Esophagus squamous epithelium (tissue), 5 donors: ENCODE results near the gene CEBPE. TPM values are rescaled to one million over a fixed set of nuclear protein-coding genes. Genes with fewer than 3 reads are reported as not detected.

Source experiments
- DNase-seq: peaks from one replicate; lab custom pipeline; 2025; lab: John Stamatoyannopoulos, UW
- H3K27ac ChIP-seq, 4 donors: fragments of 200-600 bp; sonication (generic); one replicate each; pipeline ENCODE4 v1.5.1; 2016 to 2019; ENCODE audit warnings: mild to moderate bottlenecking in 1 of 4
- H3K27me3 ChIP-seq, 4 donors: fragments of 200-600 bp; sonication (generic); 1 replicate in 3 of 4; 2 replicates in 1 of 4; pipeline versions ENCODE4 v1.5.1 to v1.6.0; 2017 to 2021; ENCODE audit warnings: antibody characterized with exemption in 1 of 4
- H3K36me3 ChIP-seq, 3 donors: fragments of 200-600 bp; sonication (generic); one replicate each; pipeline ENCODE4 v1.5.1; 2016 to 2019
- H3K4me1 ChIP-seq, 3 donors: fragments of 200-600 bp; sonication (generic); one replicate each; pipeline ENCODE4 v1.5.1; 2017 to 2019
- H3K4me3 ChIP-seq, 4 donors: fragments of 200-600 bp; sonication (generic); 1 replicate in 3 of 4; 2 replicates in 1 of 4; pipeline ENCODE4 v1.5.1; 2016 to 2019; ENCODE audit warnings: mild to moderate bottlenecking in 2 of 4, moderate library complexity in 1 of 4
- H3K9me3 ChIP-seq, 3 donors: fragments of 200-600 bp; sonication (generic); one replicate each; pipeline ENCODE4 v1.5.1; 2016 to 2019
- CTCF ChIP-seq, 6 experiments: fragments of 450-650 bp in 4 of 6; fragments of 200-600 bp in 2 of 6; sonication (generic) in 2 of 6; IDR thresholded peaks; one replicate each; pipeline ENCODE4 v1.5.1; 2016 to 2019; ENCODE audit warnings: antibody characterized with exemption in 6 of 6, mild to moderate bottlenecking in 4 of 6, moderate library complexity in 4 of 6
- POLR2A ChIP-seq, 4 donors: fragments of 450-650 bp; IDR thresholded peaks; one replicate each; pipeline ENCODE4 v1.6.1; 2017; ENCODE audit warnings: antibody characterized with exemption in 4 of 4, mild to moderate bottlenecking in 4 of 4, moderate library complexity in 3 of 4
- WGBS, 2 donors: methylation state at CpG; one replicate each; pipeline ENCODE4 v1.1.5; 2018; 5-methylcytosine and 5-hydroxymethylcytosine counted together
- intact Hi-C: fragments of 100-400 bp; cut with DNase I; formaldehyde crosslinking; loops from one replicate; pipeline ENCODE4 v1.15.0; 2022
- total RNA-seq, 4 donors: library from RNA; depleted of rRNA; stranded (reverse); fragments of >200 nt; gene quantifications; one replicate each; pipeline ENCODE4 v1.1.0, GENCODE V29; 2016
- donor health status: DM: yes; HTN: yes; CAD: no.

CEBPE gene
- total RNA-seq, 4 donors from 2014 or later, result not detected

DNA sequence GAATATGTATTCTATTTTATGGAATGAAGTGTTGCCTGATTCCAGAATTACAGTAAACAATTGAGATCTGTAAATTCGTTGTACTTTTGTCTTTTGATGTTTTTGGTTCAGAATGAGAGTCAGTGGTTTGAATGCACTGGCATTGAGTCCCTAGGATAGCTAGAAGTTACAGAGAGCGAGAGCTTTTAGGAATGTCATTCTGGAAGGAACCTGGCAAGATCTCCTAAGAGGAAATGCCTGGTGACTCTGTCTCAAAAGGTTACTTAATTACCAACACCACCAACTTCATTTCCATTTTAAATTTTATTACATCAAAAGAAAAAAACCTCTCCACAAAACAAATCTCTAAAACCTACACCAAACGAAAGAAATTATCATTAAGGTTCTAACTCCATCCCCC is 6.0 kb upstream of the CEBPE start:
- H3K36me3 ChIP-seq, result peaks cover 0 to 38% (median 0%) of the 10 kb centered on the region in 3 donors
- no peak for DNase-seq
- H3K4me3 ChIP-seq, result no peak overlapping the region
- H3K27me3 ChIP-seq, result no peaks in the 10 kb centered on the region
- peaks cover 5 to 49% (median 19%) of the 10 kb centered on the region in 3 donors for H3K4me1 ChIP-seq
- intact Hi-C loops, result no loop called here
- no peaks in the 10 kb centered on the region for H3K9me3 ChIP-seq
- TF ChIP-seq CTCF (IDR thresholded peaks at IDR 0.05), result no peak
- TF ChIP-seq POLR2A (IDR thresholded peaks at IDR 0.05), result no peak
- 40 to 41% methylated on average over 3 of the region's 3 CpGs for WGBS, 2 donors
- H3K27ac ChIP-seq, result peak overlapping the region in 1 of 4 donors; percentile 22

GRCh38 chr14:23124337-23124954 is 5.4 kb upstream of the CEBPE start:
- H3K4me1 ChIP-seq, result peaks cover 0 to 49% (median 19%) of the 10 kb centered on the region in 3 donors
- no peaks in the 10 kb centered on the region for H3K9me3 ChIP-seq
- H3K27ac ChIP-seq, result peak overlapping the region in 1 of 4 donors; percentile 2
- DNase-seq, result no peak
- no peak overlapping the region for H3K4me3 ChIP-seq
- WGBS, 2 donors, result 88 to 92% methylated on average over 12 to 13 of the region's 13 CpGs
- no peaks in the 10 kb centered on the region for H3K27me3 ChIP-seq
- TF ChIP-seq POLR2A (IDR thresholded peaks at IDR 0.05) (no peak), CTCF (IDR thresholded peaks at IDR 0.05) (no peak)
- H3K36me3 ChIP-seq, result peaks cover 0 to 34% (median 0%) of the 10 kb centered on the region in 3 donors
- intact Hi-C loops, result no loop called here

GRCh38 chr14:23123419-23123818 is 4.4 kb upstream of the CEBPE start:
- Histone ChIP-seq H3K9me3 (no peaks in the 10 kb centered on the region), H3K36me3 (peaks cover 0 to 24% (median 0%) of the 10 kb centered on the region in 3 donors), H3K27ac (peak overlapping the region in 1 of 4 donors; percentile 2), H3K4me3 (no peak overlapping the region), H3K27me3 (no peaks in the 10 kb centered on the region), H3K4me1 (peaks cover 0 to 49% (median 19%) of the 10 kb centered on the region in 3 donors)
- whole genome bisulfite sequencing, 2 donors, result 31 to 40% methylated on average over 2 of the region's 8 CpGs
- no peak for DNase-seq
- no peak for TF ChIP-seq CTCF (IDR thresholded peaks at IDR 0.05)
- TF ChIP-seq POLR2A (IDR thresholded peaks at IDR 0.05), result no peak
- intact Hi-C loops, result no loop called here

GRCh38 chr14:23122086-23122485 is 3.0 kb upstream of the CEBPE start:
- H3K27ac ChIP-seq, result peak overlapping the region in 1 of 4 donors; percentile 54
- H3K4me1 ChIP-seq, result peaks cover 0 to 49% (median 19%) of the 10 kb centered on the region in 3 donors
- H3K36me3 ChIP-seq, result peaks cover 0 to 11% (median 0%) of the 10 kb centered on the region in 3 donors
- no peak for DNase-seq
- WGBS, 2 donors, result 85 to 100% methylated on average over 4 to 6 of the region's 6 CpGs
- H3K27me3 ChIP-seq, result no peaks in the 10 kb centered on the region
- intact Hi-C loops, result no loop called here
- no peak overlapping the region for H3K4me3 ChIP-seq
- no peak for TF ChIP-seq CTCF (IDR thresholded peaks at IDR 0.05)
- no peak for TF ChIP-seq POLR2A (IDR thresholded peaks at IDR 0.05)
- H3K9me3 ChIP-seq, result no peaks in the 10 kb centered on the region

DNA sequence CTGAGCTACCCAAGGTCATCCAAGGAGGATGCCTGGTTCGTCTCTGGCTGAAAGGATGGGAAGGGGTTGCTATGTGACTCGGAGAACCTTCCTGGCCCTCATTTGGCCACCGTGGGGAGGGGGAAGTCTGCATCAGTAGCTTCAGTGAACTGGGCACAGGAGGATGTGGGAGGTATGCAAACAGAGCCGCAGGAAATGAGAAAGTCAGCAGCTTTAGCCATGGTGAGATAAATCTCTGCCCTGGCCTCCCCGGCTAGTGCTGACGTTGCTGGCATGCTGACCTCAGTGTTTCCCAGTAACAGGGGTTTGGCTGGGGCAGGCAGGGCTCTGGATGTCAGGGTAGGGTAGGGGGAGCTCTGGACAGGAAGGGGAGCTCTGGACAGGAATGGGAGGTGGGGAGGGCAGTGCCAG is 2.3 kb upstream of the CEBPE start:
- Histone ChIP-seq H3K4me1 (peaks cover 0 to 47% (median 19%) of the 10 kb centered on the region in 3 donors), H3K9me3 (no peaks in the 10 kb centered on the region), H3K27ac (peak overlapping the region in 3 of 4 donors; percentile 18 to 54 (median 51)), H3K36me3 (peaks cover 0 to 3% (median 0%) of the 10 kb centered on the region in 3 donors), H3K27me3 (peaks cover 0 to 6% (median 0%) of the 10 kb centered on the region in 4 donors), H3K4me3 (no peak overlapping the region)
- TF ChIP-seq CTCF (IDR thresholded peaks at IDR 0.05), result no peak
- TF ChIP-seq POLR2A (IDR thresholded peaks at IDR 0.05), result no peak
- intact Hi-C loops, result loop anchor here (2.0 kb wide), 1 partner anchor 65 kb away; no protein-coding TSS in a partner anchor
- 44 to 56% methylated on average over 6 of the region's 6 CpGs for WGBS, 2 donors
- DNase-seq, result no peak
